ENCODE results near the gene SNAPC3.
"Not testable (repeated sequence)": the region's sequence is repeated elsewhere in the genome, so short reads cannot be mapped to it uniquely, and the experiment has no call there.

SNAPC3 gene

GRCh38 chr9:15433191-15433590, 10.5 kb downstream of the SNAPC3 start:
- ATAC-seq (replicated peaks), result no peak
- Mint-ChIP-seq H3K27ac (peak overlapping the region in 1 of 2 donors; percentile 14), H3K36me3 (ENCODE audit: insufficient read depth) (peaks cover 60% of the 10 kb centered on the region), H3K9me3 (no peaks in the 10 kb centered on the region), H3K27me3 (no peaks in the 10 kb centered on the region), H3K4me1 (ENCODE audit: low read depth in 2 of 2) (peaks cover 39 to 56% of the 10 kb centered on the region in 2 donors), H3K4me3 (no peak overlapping the region)
- no peak for DNase-seq

- Mint-ChIP-seq H3K27me3 (no peaks in the 10 kb centered on the region), H3K9me3 (no peaks in the 10 kb centered on the region), H3K36me3 (ENCODE audit: insufficient read depth) (peaks cover 55% of the 10 kb centered on the region), H3K4me3 (no peak overlapping the region), H3K4me1 (ENCODE audit: low read depth in 2 of 2) (peaks cover 37 to 56% of the 10 kb centered on the region in 2 donors), H3K27ac (peak overlapping the region in 1 of 2 donors; percentile 14)
- DNase-seq (no peak), ATAC-seq (replicated peaks) (no peak)
Measured at GRCh38 chr9:15433661-15434060, 11.0 kb downstream of the SNAPC3 start.

GRCh38 chr9:15438891-15439290, 16.2 kb downstream of the SNAPC3 start:
- Mint-ChIP-seq H3K4me1 (ENCODE audit: low read depth in 2 of 2) (peaks cover 15 to 37% of the 10 kb centered on the region in 2 donors), H3K36me3 (ENCODE audit: insufficient read depth) (peaks cover 60% of the 10 kb centered on the region), H3K9me3 (no peaks in the 10 kb centered on the region), H3K27me3 (no peaks in the 10 kb centered on the region), H3K4me3 (no peak overlapping the region), H3K27ac (peak overlapping the region; percentile 49 to 54)
- ATAC-seq (replicated peaks), result no peak
- no peak for DNase-seq

- ATAC-seq (replicated peaks); H3K9me3 Mint-ChIP-seq; H3K27me3 Mint-ChIP-seq; DNase-seq; H3K27ac Mint-ChIP-seq; H3K4me3 Mint-ChIP-seq: not testable (repeated sequence)
- Mint-ChIP-seq H3K4me1 (ENCODE audit: low read depth in 2 of 2) (peaks cover 7 to 26% of the 10 kb centered on the region in 2 donors), H3K36me3 (ENCODE audit: insufficient read depth) (peaks cover 53% of the 10 kb centered on the region)
Measured at GRCh38 chr9:15441841-15442240, 19.2 kb downstream of the SNAPC3 start.

- H3K4me1 Mint-ChIP-seq (ENCODE audit: low read depth in 2 of 2), result peaks cover 7 to 25% of the 10 kb centered on the region in 2 donors
- H3K36me3 Mint-ChIP-seq (ENCODE audit: insufficient read depth), result peaks cover 55% of the 10 kb centered on the region
- H3K9me3 Mint-ChIP-seq; H3K4me3 Mint-ChIP-seq; ATAC-seq (replicated peaks); DNase-seq; H3K27ac Mint-ChIP-seq; H3K27me3 Mint-ChIP-seq: not testable (repeated sequence)
Measured at GRCh38 chr9:15442264-15442663, 19.6 kb downstream of the SNAPC3 start.

GRCh38 chr9:15444141-15444540, 21.5 kb downstream of the SNAPC3 start:
- DNase-seq (no peak), ATAC-seq (replicated peaks) (no peak)
- H3K4me1 Mint-ChIP-seq (ENCODE audit: low read depth in 2 of 2), result peaks cover 7 to 17% of the 10 kb centered on the region in 2 donors
- peaks cover 67% of the 10 kb centered on the region for H3K36me3 Mint-ChIP-seq (ENCODE audit: insufficient read depth)
- H3K4me3 Mint-ChIP-seq, result no peak overlapping the region
- H3K27ac Mint-ChIP-seq, result no peak overlapping the region
- no peaks in the 10 kb centered on the region for H3K9me3 Mint-ChIP-seq
- H3K27me3 Mint-ChIP-seq, result no peaks in the 10 kb centered on the region

- Mint-ChIP-seq H3K27me3 (no peaks in the 10 kb centered on the region), H3K4me1 (ENCODE audit: low read depth in 2 of 2) (no peaks in the 10 kb centered on the region), H3K9me3 (no peaks in the 10 kb centered on the region), H3K27ac (peak overlapping the region; percentile 29 to 60), H3K36me3 (ENCODE audit: insufficient read depth) (peaks cover 81% of the 10 kb centered on the region), H3K4me3 (no peak overlapping the region)
- DNase-seq (no peak), ATAC-seq (replicated peaks) (no peak)
Measured at GRCh38 chr9:15453956-15454355, 31.3 kb downstream of the SNAPC3 start.

GRCh38 chr9:15461056-15461455, 38.4 kb downstream of the SNAPC3 start:
- Mint-ChIP-seq H3K4me3 (no peak overlapping the region), H3K9me3 (no peaks in the 10 kb centered on the region), H3K4me1 (ENCODE audit: low read depth in 2 of 2) (no peaks in the 10 kb centered on the region), H3K27me3 (no peaks in the 10 kb centered on the region), H3K36me3 (ENCODE audit: insufficient read depth) (peaks cover 70% of the 10 kb centered on the region), H3K27ac (no peak overlapping the region)
- no peak for DNase-seq
- no peak for ATAC-seq (replicated peaks)

GRCh38 chr9:15461601-15462000, 38.9 kb downstream of the SNAPC3 start:
- Mint-ChIP-seq H3K4me3 (no peak overlapping the region), H3K27ac (no peak overlapping the region), H3K27me3 (no peaks in the 10 kb centered on the region), H3K4me1 (ENCODE audit: low read depth in 2 of 2) (no peaks in the 10 kb centered on the region), H3K36me3 (ENCODE audit: insufficient read depth) (peaks cover 73% of the 10 kb centered on the region), H3K9me3 (no peaks in the 10 kb centered on the region)
- ATAC-seq (replicated peaks) (no peak), DNase-seq (no peak)

GRCh38 chr9:15468145-15468544, 45.5 kb downstream of the SNAPC3 start:
- Mint-ChIP-seq H3K4me3 (no peak overlapping the region), H3K36me3 (ENCODE audit: insufficient read depth) (peaks cover 80% of the 10 kb centered on the region), H3K27ac (peak overlapping the region in 1 of 2 donors; percentile 68), H3K27me3 (no peaks in the 10 kb centered on the region), H3K9me3 (no peaks in the 10 kb centered on the region), H3K4me1 (ENCODE audit: low read depth in 2 of 2) (peaks cover 2 to 3% of the 10 kb centered on the region in 2 donors)
- DNase-seq (no peak), ATAC-seq (replicated peaks) (no peak)

GRCh38 chr9:15469406-15469805, 46.7 kb downstream of the SNAPC3 start:
- no peak for DNase-seq
- ATAC-seq (replicated peaks), result no peak
- H3K4me1 Mint-ChIP-seq (ENCODE audit: low read depth in 2 of 2), result peaks cover 2 to 7% of the 10 kb centered on the region in 2 donors
- no peaks in the 10 kb centered on the region for H3K27me3 Mint-ChIP-seq
- peak overlapping the region in 1 of 2 donors; percentile 22 for H3K27ac Mint-ChIP-seq
- no peak overlapping the region for H3K4me3 Mint-ChIP-seq
- H3K36me3 Mint-ChIP-seq (ENCODE audit: insufficient read depth), result peaks cover 86% of the 10 kb centered on the region
- no peaks in the 10 kb centered on the region for H3K9me3 Mint-ChIP-seq

- no peaks in the 10 kb centered on the region for H3K27me3 Mint-ChIP-seq
- peak overlapping the region in 1 of 2 donors; percentile 22 for H3K27ac Mint-ChIP-seq
- no peaks in the 10 kb centered on the region for H3K9me3 Mint-ChIP-seq
- ATAC-seq (replicated peaks), result no peak
- H3K4me1 Mint-ChIP-seq (ENCODE audit: low read depth in 2 of 2), result peaks cover 2 to 7% of the 10 kb centered on the region in 2 donors
- H3K36me3 Mint-ChIP-seq (ENCODE audit: insufficient read depth), result peaks cover 91% of the 10 kb centered on the region
- no peak overlapping the region for H3K4me3 Mint-ChIP-seq
- DNase-seq, result no peak
Measured at GRCh38 chr9:15469862-15470261, 47.2 kb downstream of the SNAPC3 start.

GRCh38 chr9:15475923-15476536, 53.4 kb downstream of the SNAPC3 start:
- Mint-ChIP-seq H3K36me3 (ENCODE audit: insufficient read depth) (peaks cover 63% of the 10 kb centered on the region), H3K27me3 (no peaks in the 10 kb centered on the region), H3K4me3 (no peak overlapping the region), H3K4me1 (ENCODE audit: low read depth in 2 of 2) (peaks cover 2 to 13% of the 10 kb centered on the region in 2 donors), H3K9me3 (no peaks in the 10 kb centered on the region), H3K27ac (peak overlapping the region in 1 of 2 donors; percentile 3)
- no peak for DNase-seq
- no peak for ATAC-seq (replicated peaks)

GRCh38 chr9:15480028-15480427, 57.4 kb downstream of the SNAPC3 start:
- peaks cover 13 to 24% of the 10 kb centered on the region in 2 donors for H3K4me1 Mint-ChIP-seq (ENCODE audit: low read depth in 2 of 2)
- peaks cover 47% of the 10 kb centered on the region for H3K36me3 Mint-ChIP-seq (ENCODE audit: insufficient read depth)
- ATAC-seq (replicated peaks) (no peak), DNase-seq (no peak)
- no peaks in the 10 kb centered on the region for H3K27me3 Mint-ChIP-seq
- H3K27ac Mint-ChIP-seq, result peak overlapping the region; percentile 1 to 55
- H3K4me3 Mint-ChIP-seq, result no peak overlapping the region
- H3K9me3 Mint-ChIP-seq, result no peaks in the 10 kb centered on the region
